Stimulated activated CD4-positive, alpha-beta T cell treated with anti-CD3 and anti-CD28 coated beads, Interleukin-2, amount 100 ng/mL, for 4 hours (primary cell): ENCODE results near the gene KARS1.
"Not testable (repeated sequence)": the region's sequence is repeated elsewhere in the genome, so short reads cannot be mapped to it uniquely, and the experiment has no call there.

Experiments used
- DNase-seq: peaks from one replicate; pipeline ENCODE4 v3.0.0-alpha.2; 2020; ENCODE audit warnings: low read depth

KARS1 gene

DNA sequence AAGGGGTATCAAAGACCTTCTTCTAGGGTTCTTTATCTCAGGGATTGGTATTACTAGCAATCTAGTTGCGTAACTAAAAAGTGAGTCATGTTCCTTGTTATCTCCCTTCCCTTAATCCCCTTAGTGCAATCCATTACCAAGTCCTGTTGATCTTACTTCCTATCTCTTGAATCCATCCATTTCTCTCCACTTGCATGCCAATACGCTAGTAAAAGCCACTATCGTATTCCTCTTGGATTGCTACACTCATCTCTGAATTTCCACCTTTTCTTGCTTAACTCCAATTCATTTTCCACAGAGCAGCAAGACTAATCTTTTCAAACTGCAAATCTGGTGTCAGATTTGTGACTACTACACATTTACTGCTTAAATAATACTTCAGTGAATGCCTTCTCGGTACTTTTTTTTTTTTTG, 22.5 kb downstream of the KARS1 start:
- no peak for DNase-seq

DNA sequence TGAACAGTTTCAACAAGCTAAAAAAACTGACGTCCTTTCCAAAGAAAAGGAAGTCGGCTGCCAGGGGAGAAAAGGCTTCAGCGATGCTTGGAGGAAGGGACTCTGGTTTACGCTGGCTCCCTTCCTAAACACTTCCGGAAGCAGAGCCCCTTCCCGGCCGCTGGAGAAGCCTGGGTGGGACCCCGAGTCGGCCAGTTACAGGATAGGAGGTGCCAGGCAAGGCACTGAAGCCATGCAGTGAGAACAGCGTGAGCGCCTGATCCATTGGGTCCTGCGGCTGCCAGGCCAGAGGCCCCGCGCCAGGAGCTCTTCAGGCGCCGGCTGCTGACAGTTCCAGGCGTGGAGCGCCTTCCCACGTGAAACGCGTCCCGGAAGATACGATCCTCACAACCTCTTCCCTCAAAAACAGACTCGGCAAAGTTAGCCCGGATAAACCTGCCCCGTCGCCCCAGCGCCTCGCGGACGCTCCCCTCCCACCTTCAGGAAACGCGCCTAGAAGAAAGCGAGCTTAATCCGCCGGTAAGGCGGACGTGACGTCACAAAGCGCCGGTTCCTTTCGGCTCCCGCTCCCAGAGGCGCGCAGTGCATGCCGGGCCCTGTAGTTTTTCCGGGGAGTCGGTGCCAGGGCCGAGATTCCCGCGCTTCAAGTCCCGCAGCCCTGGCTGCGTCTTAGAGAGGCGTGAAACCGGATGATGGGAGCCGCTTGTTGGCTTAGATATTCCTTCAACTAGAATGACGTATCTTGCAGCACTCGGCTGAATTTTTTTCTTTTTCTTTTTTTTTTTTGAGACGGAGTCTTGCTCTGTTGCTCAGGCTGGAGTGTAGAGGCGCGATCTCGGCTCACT, 24.5 kb downstream of the KARS1 start, which contains the start of gene ADAT1:
Gene ADAT1, minus strand, starts transcription at position 521 of the 845 bp plus-strand sequence. CDS start 2,482 bp downstream, outside the sequence.
- peak; percentile 96 for DNase-seq

DNA sequence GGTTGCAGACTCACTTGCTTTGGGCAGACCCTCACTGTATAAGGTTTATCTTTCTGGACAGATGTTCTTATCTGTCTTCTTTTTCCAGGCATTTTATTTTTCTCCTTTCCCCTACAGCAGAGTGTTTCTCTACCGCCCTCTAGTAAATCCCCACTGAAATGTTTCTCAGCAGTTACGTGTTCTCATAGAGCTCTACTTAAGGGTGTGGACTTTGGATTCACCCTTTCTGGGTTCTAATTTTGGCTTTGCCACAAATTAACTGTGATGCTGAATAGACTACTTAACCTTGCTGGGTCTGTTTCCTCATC, 26.3 kb downstream of the KARS1 start:
- DNase-seq: no peak

DNA sequence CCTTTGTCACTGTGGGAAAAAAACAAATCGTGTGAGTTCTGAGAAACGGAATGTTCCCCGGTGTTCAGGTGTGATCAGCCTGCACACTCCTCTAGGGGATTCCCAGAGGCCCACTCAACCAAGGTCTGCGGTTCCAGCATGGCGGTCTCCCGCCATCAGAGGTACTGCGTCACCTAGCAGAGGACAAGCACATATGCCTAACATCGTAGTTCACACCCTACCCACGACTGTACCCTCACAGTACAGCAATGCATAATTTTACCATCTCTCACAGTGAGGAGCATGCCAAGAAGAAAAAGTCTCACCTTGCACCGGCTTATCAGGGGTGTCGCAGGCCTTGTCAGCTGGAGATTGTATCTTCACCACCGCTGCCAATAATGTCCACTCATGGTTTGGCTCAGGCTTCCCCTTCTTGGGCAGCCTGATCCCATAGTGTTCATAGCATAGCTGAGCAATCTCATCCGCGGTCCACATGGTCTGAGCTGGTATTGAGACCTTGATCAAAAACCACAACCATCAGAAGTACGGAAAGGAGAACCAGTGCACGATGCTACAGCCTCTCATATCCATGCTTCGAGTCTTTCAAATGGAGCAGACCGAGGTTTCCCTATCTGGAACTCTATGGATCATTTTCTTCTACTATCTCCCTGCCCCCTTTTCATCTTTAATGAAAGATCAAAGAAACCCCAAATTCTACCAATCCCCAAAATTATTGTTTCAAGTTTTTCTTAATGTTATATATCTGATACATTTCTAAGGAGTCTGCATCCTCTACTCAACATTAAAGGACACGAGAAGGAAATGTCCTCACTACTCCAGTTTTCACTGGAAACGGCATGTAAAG, 26.9 kb downstream of the KARS1 start:
- no peak for DNase-seq

DNA sequence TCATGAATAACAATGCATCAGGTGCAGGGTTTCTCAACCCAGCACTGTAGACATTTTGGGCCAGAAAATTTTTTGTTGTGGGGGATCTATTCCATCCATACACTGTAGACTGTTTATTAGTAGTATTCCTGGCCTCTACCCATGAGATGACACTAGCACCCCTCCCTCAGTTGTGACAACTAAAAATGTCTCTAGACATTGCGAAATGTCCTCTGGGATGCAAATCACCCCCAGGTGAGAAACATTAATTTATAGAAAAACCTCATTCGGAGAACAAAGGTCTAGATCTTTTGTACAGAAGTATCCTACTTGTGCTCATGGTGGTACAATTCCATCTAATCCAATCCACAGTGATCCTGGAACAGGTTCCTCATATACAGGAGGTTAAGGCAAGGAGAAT, 28.7 kb downstream of the KARS1 start:
- DNase-seq: no peak

DNA sequence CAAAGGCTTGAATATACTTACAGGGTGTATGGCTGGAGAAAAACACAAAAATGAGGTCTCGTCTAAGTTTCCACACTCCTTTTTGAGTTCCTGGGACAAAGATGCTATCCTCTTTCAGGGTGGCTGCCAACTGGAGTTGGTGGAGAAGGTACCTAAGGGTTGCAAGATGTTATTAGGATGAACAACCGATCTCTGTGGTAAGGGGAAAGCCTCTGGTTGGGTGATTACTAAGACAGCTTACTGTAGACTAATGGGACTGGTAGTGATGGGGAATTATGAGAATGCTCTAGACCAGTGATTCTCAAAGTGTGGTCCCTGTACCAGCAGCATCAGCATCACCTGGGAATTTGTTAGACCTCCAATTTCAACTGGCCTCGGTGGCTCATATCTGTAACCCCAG, 30.3 kb downstream of the KARS1 start:
- no peak for DNase-seq

DNA sequence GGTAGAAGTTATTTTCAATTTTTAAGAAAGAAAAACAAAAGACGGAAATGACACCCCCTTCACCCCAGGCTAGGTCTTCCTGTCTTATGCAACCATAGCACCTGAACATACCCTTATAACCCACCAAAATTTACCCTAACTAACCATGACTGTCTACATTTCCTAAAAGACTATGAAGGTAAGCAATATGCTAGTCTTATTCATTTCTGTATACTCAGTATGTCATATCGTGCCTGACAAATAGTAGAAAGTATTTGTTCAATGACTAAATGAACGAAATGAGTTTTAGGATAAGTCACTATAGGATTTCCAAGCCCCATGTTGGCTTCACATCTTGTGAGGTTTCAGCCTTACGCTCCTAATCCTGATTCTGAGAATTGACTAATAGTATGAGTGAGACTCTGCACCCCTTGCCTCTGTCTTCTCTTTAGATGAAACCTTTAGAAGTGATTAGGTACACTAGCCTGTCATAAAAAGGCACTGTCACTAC, 30.9 kb downstream of the KARS1 start:
- no peak for DNase-seq

DNA sequence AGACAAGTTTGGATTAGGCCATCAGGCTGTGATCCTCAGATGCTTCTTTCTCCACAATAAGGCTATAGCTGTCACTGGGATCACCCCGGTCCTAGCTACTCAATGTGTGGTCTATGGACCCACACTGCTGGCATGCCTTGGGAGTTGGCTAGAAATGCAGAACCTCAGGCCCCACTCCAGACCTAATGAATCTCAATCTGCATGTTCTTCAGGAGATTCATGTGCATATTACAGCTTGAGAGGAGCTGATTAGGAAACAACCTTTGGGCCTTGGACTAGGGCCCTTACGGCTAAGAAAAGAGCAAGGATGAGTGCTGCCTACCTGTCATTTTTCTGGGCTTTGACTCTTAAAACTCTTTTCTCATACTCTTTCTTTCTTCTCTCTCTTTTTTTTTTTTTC, 31.8 kb downstream of the KARS1 start:
- DNase-seq: no peak

DNA sequence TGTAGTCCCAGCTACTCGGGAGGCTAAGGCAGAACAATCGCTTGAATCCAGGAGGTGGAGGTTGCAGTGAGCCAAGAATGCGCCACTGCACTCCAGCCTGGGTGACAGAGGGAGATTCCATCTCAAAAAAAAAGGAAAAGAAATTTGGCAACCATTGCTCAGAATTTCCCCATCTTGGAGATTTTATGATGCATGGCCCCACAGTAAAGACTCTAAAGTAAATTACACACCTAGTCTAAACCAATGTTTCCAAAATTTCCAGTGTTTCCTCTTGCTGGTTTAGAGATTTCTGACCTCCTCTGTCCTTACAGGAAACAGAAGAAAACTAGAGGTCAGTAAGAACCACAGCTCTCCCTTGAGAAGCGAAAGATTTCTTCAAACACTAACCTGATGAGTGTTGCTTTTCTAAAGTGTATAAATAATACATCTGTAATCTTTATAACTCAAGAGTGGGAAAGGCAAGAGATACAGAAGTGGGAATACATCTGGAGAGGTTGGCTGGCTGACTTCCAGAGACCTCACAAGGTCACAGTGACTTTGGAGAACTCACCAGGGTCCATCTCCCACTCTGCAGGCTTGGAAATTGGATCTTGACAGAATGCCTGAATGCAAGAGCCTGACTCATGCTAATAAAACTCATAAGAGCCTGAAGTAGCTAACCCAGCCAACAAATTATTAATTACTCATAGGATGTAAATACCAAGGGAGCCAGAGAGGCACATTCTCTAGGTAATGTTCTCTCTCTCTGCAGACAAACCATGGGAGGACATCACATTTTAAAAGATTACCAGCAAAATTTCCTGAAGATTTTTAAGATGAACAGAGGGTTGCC, 33.2 kb downstream of the KARS1 start:
- DNase-seq: no peak

DNA sequence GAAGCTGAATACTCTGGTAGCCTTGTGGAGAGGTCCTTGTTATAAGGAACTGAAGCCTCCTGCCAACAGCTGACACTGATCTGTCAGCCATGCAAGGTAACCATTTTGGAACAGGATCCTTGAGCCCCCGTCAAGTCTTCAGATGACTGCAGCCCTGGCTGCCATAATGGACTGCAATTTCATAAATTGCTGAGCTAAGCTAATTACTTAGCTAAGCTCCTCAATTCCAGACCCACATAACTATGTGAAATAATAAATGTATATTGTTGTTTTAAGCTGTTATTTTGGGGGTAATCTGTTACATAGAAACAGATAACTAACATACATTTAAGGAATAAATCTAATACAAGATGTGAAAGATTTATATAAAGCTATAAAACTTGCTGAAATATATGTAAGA, 41.0 kb downstream of the KARS1 start:
- no peak for DNase-seq

DNA sequence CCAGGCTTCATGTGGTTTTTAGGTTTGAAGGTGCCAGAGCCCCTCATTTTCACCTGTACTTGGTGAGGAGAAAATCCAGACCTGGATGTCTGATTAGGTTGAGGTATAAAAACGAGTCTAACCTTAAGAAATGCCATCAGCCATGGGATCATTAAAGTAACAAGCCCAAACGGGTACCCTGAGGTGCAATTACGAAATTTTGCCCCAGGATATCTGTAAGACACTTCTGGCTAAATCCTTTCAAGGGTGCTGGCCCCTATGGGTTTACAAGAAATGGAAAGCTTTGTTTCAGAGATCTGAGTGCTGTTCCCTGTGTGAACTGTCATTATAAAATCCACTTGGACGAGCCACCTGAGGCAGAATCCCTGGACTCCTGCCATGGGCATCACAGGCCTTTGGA, 44.2 kb downstream of the KARS1 start:
- no peak for DNase-seq

DNA sequence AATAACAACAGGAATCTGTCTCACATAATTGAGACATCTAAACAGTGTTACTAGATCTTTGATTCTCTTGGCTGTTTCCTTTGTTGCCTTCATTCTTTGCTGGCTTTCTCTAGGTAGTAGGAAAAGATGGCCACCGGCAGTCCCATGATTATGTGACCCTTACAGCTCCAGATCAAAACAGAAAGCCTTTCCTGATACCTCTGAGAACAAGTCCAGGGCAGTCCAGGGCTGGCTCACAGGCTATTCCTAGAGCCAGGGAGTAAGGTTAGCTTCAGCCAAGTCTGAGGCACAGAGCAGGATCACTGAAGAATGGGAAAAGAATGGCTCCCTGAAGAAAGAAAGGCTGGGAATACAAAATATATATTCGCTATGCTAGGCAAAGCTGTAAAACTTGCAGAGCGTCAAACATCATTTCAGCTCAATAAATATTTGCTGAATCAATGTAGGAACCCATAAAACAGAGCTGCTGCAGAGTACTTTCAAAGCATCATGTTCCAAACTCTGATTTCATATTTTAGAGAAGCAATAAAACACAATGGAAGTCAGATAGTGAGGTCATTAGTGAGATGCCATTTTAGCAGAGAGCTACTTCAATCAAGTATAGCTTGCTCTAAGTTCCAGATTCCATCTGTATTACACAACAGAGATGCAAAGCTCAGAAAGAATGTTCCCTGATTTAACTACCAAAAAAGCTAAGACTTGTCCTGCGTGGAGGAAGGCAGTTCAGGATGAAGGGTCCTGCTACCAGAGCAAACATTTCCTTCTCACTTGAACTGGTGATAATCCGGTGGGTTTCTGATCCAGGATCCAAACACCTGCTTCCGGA, 47.8 kb downstream of the KARS1 start:
- DNase-seq: no peak

DNA sequence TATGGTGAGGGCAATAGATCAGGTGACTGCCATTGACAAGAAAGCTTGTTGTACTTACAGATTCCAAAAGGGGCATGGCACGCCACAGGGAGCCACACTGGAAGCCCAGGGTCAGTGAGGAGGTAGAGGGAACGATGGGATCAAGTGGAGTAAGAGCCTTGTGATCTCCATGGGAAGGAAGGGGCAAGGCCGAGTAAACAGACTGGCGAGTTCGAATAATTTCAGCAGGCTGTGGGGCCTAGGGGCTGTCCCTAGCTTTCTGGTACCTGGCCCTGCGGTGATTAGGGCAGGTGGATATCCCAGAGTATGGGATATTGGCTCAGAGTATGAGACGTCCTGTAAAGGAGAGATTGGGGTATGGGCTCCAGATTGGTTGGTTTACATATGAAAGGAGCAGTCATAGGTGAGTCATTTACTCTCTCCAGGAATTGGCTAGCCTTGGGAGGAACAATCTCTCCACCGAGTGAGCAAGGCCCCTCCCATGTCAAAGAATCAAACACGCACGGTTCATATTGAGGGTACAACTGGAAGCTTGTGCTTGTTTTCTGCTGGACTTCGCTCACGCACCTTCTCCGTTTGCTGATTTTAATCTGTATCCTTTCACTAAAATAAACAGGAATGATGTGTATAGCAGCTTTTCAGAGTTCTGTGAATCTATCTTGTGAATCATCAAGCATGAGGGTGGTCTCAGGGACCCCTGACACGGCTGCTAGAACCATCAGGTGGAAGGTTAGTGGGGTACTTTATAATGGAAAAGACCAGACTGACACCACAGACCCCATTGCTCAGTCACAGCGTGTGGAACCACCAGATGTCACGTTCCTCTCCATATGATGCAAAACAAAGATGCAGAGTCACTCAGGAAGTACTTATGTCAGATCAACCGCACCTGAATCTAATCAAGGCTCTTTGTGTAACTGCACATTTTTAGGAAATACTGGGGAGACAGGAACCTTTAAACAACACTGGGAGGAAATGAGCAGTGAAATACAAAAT, 53.3 kb downstream of the KARS1 start:
- no peak for DNase-seq

DNA sequence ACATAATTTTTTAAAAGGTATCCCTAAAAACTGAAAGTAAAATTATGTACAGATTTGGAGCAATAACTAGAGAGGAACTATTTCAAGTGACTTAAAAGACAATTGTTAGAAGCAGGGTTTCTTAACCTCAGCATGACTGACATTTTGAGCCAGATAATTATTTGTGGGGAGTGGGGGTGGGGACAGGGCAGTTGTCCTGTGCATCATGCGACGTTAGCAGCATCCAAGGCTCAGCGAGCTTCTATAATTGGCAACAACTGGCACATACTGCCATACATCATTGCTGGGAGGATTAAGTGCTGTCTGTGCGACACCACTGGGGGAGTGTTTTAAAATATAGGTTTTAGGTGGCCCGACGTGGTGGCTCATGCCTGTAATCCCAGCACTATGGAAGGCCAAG, 54.2 kb downstream of the KARS1 start:
- no peak for DNase-seq

DNA sequence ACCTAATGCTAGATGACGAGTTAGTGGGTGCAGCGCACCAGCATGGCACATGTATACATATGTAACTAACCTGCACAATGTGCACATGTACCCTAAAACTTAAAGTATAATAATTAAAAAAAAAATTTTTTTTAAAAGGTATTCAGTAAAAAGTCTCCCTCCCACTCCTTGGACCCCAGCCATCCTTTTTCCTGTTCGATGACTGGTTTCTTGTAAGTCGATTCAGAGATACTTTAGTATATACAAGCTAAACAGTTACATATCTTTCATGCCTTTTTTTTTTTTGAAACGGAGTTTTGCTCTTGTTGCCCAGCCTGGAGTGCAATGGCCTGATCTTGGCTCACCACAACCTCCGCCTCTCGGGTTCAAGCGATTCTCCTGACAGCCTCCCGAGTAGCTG, 55.5 kb downstream of the KARS1 start:
- DNase-seq: not testable (repeated sequence)

DNA sequence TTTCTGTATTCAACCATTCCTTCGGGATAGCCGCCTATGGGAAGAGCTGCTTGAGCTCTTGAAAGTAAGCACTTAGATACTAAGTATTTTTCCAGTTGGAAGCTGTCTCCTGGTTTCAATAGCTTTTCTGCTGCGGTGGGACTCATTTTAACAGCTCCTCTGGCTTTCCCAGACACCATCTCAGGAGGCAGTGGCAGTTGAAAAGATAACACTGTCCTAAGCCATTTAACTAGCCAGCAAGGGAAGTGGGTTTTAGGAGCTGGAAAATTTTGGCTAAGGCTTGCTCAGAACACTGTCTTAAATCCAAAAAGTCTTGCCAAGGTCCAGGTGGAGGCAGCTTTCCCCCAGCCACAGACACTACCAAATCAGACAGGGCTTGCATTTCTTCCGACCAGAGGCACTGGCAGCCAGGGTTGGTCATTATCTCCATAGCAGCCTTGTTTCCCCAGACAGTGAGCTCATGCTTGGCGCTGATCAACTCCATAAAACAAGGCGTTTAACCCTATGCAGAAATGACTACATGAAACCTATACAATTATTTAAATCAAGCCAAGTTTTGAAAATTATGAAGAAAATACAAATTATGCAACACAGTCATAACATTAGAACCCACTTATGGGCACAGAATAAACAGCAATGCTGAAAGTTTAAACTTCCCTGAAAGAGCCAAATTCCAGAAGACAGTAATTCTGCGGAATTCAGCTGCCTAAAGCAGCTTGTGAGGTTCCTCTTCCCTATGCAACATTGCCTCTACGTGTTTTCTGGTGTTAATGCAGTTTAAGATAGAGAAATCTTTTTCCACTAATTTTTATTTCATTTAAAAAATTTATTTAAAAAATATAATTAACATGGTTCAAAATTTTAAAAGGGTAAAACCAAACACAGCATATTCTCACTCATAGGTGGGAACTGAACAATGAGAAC, 56.3 kb downstream of the KARS1 start:
- no peak for DNase-seq

DNA sequence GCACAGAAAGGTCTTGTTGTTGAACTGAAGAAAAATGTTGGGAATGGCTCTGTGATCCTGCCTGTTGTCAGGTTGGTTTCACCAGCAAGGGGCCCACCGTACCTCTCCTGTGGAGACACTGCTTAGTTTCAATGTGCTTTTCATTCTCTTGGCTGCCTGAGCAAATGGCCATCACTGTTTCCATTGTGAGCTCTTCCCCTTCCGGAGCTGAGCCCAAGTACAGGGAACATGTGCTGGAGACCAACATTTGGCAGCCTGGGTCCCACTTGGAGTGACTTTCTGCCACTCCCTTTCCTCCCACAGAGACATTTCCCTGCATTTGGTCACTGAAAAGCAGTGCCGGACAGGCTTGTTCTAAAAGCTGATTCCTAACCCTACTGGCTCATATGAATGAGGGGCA, 58.2 kb downstream of the KARS1 start:
- no peak for DNase-seq

DNA sequence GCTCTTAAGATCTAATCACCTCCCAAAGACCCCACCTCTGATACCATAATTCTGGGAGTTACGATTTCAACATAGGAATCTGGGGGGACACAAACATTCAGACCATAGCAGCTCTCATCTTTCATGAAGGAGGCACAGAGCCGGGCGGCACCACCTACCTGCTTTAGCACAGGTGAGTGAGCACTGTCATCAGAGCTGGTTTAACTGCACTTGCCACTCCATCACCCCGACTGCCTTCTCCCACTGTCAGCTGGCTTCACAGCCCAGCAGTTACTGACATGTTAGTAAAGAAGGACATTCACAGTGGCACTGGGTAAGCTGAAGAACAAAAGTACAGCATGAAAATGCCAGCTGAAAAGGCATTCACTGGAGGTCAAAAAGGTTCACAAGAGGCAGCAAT, 58.7 kb downstream of the KARS1 start:
- no peak for DNase-seq

DNA sequence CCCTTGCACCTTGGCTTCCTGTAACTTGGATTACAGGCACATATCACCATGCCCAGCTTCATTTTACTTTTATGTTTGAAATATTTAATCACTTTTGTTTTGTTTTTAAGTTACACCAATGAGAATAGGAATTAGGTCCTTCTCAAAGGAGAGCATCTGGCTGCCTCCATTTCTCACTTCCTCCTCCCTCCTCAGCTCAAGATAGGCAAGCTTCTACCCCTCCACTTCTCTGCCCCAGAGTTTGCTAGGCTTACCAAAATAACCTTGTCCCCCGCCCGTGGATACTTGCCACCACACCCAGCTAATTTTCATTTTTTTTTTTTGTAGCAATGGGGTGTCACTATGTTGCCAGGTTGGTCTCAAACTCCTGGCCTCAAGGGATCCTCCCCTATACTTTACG, 63.4 kb downstream of the KARS1 start:
- DNase-seq: no peak
